SK-N-SH treated with all-trans-retinoic acid at 6 μM for 48 hours (cell line): ENCODE results near the gene ASAP2.

Experiments used
- ATAC-seq: fragments of 200-7000 bp; cut with Tn5 transposase; 3 replicates; pipeline ENCODE4 v1.9.1; 2020; ENCODE audit warnings: mild to moderate bottlenecking, moderate library complexity
- ARNTL ChIP-seq: fragments of 450-650 bp; formaldehyde crosslinking; IDR thresholded peaks from 2 replicates; pipeline ENCODE4 v1.5.0; 2020; ENCODE audit warnings: low read depth, mild to moderate bottlenecking, moderate library complexity, borderline replicate concordance
- BACH2 ChIP-seq: fragments of 250-450 bp; sonication (Bioruptor Pico); IDR thresholded peaks from 2 replicates; pipeline ENCODE4 v1.9.0; 2021; ENCODE audit warnings: mild to moderate bottlenecking, borderline replicate concordance
- ESRRG ChIP-seq: fragments of 250-450 bp; sonication (Bioruptor Pico); IDR thresholded peaks from 2 replicates; pipeline ENCODE4 v1.6.1; 2021; ENCODE audit warnings: mild to moderate bottlenecking
- GLIS3 ChIP-seq: fragments of 250-450 bp; sonication (Bioruptor Pico); IDR thresholded peaks from 2 replicates; pipeline ENCODE4 v1.5.0; 2020; ENCODE audit warnings: mild to moderate bottlenecking, moderate library complexity
- ISL1 ChIP-seq: fragments of 250-450 bp; sonication (Bioruptor Pico); IDR thresholded peaks from 2 replicates; pipeline ENCODE4 v2.1.2; 2022; ENCODE audit warnings: mild to moderate bottlenecking, moderate library complexity
- OSR1 ChIP-seq: fragments of 250-450 bp; sonication (Bioruptor Pico); IDR thresholded peaks from 2 replicates; pipeline ENCODE4 v1.8.0; 2022; ENCODE audit warnings: moderate library complexity, mild to moderate bottlenecking, inconsistent platforms
- PPARA ChIP-seq: fragments of 250-450 bp; sonication (Bioruptor Pico); IDR thresholded peaks from 2 replicates; pipeline ENCODE4 v1.5.0; 2020; ENCODE audit warnings: mild to moderate bottlenecking, borderline replicate concordance
- RARB ChIP-seq: fragments of 250-450 bp; sonication (Bioruptor Pico); IDR thresholded peaks from 2 replicates; pipeline ENCODE4 v1.8.0; 2021; ENCODE audit warnings: mild to moderate bottlenecking, moderate library complexity
- SNAI2 ChIP-seq: fragments of 250-450 bp; sonication (Bioruptor Pico); IDR thresholded peaks from 2 replicates; pipeline ENCODE4 v1.5.0; 2020; ENCODE audit warnings: mild to moderate bottlenecking, moderate library complexity
- TCF4 ChIP-seq: fragments of 250-450 bp; sonication (Bioruptor Pico); IDR thresholded peaks from 2 replicates; pipeline ENCODE4 v1.8.0; 2021; ENCODE audit warnings: mild to moderate bottlenecking, moderate library complexity, borderline replicate concordance
- TOX ChIP-seq: fragments of 250-450 bp; sonication (Bioruptor Pico); IDR thresholded peaks from 2 replicates; pipeline ENCODE4 v1.8.0; 2021; ENCODE audit warnings: mild to moderate bottlenecking, moderate library complexity, borderline replicate concordance
- ZC3H10 ChIP-seq: fragments of 250-450 bp; sonication (Bioruptor Pico); IDR thresholded peaks from 2 replicates; pipeline ENCODE4 v1.5.1; 2021; ENCODE audit warnings: mild to moderate bottlenecking, moderate library complexity
- ZFP3 ChIP-seq: fragments of 250-450 bp; sonication (Bioruptor Pico); IDR thresholded peaks from 2 replicates; pipeline ENCODE4 v1.5.0; 2020; ENCODE audit warnings: mild to moderate bottlenecking, moderate library complexity
- ZFP30 ChIP-seq: fragments of 450-650 bp; formaldehyde crosslinking; IDR thresholded peaks from 2 replicates; pipeline ENCODE4 v1.5.0; 2022; ENCODE audit warnings: mild to moderate bottlenecking, moderate library complexity
- ZNF565 ChIP-seq: fragments of 450-650 bp; formaldehyde crosslinking; conservative IDR thresholded peaks from 2 replicates; pipeline ENCODE4 v1.5.0; 2020; ENCODE audit warnings: low read depth, mild to moderate bottlenecking, moderate library complexity
- ZNF70 ChIP-seq: fragments of 450-650 bp; formaldehyde crosslinking; IDR thresholded peaks from 2 replicates; pipeline ENCODE4 v1.5.0; 2020; ENCODE audit warnings: mild to moderate bottlenecking, moderate library complexity
- ZNF8 ChIP-seq: fragments of 450-650 bp; formaldehyde crosslinking; IDR thresholded peaks from 2 replicates; pipeline ENCODE4 v1.5.0; 2020; ENCODE audit warnings: mild to moderate bottlenecking, moderate library complexity
- TF ChIP-seq, protein P1 (sequence below): fragments of 250-450 bp; sonication (Bioruptor Pico); IDR thresholded peaks from 2 replicates; pipeline ENCODE4 v1.5.1; 2020; ENCODE audit warnings: low read depth, mild to moderate bottlenecking, moderate library complexity
- TF ChIP-seq, protein P2 (sequence below): fragments of 250-450 bp; sonication (Bioruptor Pico); IDR thresholded peaks from 2 replicates; pipeline ENCODE4 v1.8.0; 2021; ENCODE audit warnings: low read depth, mild to moderate bottlenecking, moderate library complexity, borderline replicate concordance
- TF ChIP-seq, protein P3 (sequence below): fragments of 250-450 bp; sonication (Bioruptor Pico); IDR thresholded peaks from 2 replicates; pipeline ENCODE4 v1.5.1; 2021; ENCODE audit warnings: mild to moderate bottlenecking, moderate library complexity

ASAP2 gene

DNA sequence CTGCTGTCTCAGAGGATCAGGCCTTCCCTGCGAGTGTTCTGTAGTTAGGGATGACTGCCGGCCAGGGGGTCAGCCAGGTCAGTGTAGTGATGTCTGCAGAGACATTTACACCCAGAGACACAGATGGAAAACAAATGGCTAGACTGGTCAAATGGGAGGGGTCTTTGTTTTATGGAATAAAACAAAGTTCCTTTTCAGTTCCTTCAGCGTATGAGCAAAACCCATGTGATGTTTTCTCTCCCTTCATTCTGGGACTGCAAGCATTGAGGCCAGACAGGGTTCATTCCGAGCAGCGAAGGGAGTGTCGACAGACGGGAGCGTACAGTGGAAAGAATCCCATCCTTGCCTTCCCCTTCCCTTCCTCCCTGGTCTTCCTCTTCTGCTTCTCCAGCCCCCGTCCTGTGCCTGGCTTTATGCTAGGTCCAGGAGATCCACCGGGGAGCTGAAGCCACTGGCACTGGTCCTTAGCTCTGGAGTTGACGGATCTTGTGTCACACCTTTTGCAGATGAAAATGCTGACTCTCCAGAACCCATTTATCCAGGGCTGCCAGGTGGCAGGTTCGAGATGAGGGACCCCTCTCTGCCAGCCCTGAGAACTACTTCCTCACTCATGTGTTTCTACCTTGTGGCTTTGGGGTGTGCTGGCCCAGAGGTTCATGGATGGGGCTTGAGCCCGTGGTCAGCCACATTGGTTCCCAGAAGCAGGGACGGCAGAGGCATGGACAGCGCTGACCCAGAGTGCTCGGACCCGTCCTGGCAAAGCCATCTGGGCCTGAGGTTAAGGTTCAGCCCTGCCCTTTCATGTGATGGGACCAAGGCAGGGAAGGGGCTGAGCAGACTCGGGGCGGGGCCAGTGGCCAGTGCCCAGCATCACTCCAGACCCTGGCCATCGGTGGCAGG is 192.5 kb downstream of the ASAP2 start:
- no peak for TF ChIP-seq ZNF70 (CRISPR knock-in tag)
- TF ChIP-seq ARNTL (CRISPR knock-in tag): no peak
- TF ChIP-seq, all 23 proteins: peak for 0
- ATAC-seq: no peak; the same call in 2 of the 3 replicates

DNA sequence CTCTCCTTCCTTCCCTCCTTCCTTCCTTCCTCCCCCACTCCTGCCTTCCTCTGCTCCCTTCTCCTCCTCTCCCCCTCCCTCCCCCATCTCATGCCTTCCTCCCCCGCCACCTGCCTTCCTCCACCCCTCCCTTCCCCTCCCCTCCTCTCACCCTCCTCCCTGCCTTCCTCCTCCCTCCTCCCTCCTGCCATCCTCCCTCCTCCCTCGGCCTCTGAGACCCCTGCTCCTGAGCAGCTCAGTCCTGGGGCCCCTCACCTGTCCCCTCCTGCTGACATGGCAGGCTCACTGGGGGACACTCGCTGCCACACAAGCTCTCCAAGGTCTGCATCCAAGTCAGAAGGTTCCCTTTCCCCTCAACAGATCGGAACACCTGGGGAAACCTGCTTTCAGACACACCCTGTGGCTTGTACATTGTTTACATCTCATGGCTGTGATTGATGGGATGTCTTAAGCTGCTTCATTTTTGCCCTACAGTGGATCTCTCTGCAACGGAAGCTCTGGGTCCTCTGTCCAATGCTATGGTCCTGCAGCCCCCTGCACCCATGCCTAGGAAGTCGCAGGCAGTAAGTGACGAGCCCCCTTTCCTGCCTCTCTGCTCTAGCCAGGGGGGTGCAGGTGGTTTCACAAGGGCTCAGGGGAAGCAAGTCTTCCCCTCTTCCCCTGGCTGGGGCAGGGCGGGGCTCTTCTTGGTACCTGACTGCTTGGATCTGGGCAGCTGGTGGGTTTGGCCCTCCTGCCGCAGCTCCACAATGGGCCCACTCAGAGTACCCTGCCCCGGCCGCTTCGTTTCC is 193.9 kb downstream of the ASAP2 start:
- TF ChIP-seq PPARA (CRISPR knock-in tag) (no peak), RARB (CRISPR knock-in tag) (no peak), TCF4 (no peak), GLIS3 (CRISPR knock-in tag) (no peak), ISL1 (CRISPR knock-in tag) (no peak), TOX (CRISPR knock-in tag) (no peak), ZC3H10 (no peak)
- TF ChIP-seq, protein P1, sequence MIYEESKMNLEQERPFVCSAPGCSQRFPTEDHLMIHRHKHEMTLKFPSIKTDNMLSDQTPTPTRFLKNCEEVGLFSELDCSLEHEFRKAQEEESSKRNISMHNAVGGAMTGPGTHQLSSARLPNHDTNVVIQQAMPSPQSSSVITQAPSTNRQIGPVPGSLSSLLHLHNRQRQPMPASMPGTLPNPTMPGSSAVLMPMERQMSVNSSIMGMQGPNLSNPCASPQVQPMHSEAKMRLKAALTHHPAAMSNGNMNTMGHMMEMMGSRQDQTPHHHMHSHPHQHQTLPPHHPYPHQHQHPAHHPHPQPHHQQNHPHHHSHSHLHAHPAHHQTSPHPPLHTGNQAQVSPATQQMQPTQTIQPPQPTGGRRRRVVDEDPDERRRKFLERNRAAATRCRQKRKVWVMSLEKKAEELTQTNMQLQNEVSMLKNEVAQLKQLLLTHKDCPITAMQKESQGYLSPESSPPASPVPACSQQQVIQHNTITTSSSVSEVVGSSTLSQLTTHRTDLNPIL (CRISPR knock-in tag): no peak
- TF ChIP-seq, protein P2, sequence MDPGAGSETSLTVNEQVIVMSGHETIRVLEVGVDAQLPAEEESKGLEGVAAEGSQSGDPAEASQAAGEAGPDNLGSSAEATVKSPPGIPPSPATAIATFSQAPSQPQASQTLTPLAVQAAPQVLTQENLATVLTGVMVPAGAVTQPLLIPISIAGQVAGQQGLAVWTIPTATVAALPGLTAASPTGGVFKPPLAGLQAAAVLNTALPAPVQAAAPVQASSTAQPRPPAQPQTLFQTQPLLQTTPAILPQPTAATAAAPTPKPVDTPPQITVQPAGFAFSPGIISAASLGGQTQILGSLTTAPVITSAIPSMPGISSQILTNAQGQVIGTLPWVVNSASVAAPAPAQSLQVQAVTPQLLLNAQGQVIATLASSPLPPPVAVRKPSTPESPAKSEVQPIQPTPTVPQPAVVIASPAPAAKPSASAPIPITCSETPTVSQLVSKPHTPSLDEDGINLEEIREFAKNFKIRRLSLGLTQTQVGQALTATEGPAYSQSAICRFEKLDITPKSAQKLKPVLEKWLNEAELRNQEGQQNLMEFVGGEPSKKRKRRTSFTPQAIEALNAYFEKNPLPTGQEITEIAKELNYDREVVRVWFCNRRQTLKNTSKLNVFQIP: no peak
- TF ChIP-seq, protein P3, sequence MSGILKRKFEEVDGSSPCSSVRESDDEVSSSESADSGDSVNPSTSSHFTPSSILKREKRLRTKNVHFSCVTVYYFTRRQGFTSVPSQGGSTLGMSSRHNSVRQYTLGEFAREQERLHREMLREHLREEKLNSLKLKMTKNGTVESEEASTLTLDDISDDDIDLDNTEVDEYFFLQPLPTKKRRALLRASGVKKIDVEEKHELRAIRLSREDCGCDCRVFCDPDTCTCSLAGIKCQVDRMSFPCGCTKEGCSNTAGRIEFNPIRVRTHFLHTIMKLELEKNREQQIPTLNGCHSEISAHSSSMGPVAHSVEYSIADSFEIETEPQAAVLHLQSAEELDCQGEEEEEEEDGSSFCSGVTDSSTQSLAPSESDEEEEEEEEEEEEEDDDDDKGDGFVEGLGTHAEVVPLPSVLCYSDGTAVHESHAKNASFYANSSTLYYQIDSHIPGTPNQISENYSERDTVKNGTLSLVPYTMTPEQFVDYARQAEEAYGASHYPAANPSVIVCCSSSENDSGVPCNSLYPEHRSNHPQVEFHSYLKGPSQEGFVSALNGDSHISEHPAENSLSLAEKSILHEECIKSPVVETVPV (CRISPR knock-in tag): no peak
- no peak for ATAC-seq

DNA sequence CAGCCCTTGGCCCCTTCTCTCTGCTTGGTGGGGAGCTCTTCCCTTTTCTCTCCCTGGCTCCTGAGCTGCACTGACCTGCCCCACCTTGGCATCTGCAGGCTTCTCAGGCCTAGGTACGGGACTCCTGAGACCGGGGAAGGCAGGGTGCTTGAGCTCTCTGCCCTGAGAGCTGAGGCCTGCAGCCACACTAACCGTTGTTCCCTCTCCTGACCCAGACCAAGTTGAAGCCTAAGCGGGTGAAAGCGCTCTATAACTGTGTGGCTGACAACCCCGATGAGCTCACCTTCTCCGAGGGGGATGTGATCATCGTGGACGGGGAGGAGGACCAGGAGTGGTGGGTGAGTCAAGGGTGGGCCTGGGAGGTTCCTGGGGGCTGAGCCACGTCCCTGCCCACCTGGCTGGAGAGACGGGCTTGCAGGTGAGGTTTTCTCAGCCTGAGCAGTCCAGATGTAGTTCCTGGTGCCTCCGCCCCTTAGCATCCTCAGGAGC is 194.5 kb downstream of the ASAP2 start:
- ATAC-seq: no peak
- no peak for TF ChIP-seq ZC3H10
- TF ChIP-seq ZFP30 (CRISPR knock-in tag): no peak
- no peak for TF ChIP-seq ZNF8 (CRISPR knock-in tag)
- no peak for TF ChIP-seq ZFP3 (CRISPR knock-in tag)
- no peak for TF ChIP-seq TCF4
- TF ChIP-seq TOX (CRISPR knock-in tag): no peak
- no peak for TF ChIP-seq SNAI2 (CRISPR knock-in tag)

DNA sequence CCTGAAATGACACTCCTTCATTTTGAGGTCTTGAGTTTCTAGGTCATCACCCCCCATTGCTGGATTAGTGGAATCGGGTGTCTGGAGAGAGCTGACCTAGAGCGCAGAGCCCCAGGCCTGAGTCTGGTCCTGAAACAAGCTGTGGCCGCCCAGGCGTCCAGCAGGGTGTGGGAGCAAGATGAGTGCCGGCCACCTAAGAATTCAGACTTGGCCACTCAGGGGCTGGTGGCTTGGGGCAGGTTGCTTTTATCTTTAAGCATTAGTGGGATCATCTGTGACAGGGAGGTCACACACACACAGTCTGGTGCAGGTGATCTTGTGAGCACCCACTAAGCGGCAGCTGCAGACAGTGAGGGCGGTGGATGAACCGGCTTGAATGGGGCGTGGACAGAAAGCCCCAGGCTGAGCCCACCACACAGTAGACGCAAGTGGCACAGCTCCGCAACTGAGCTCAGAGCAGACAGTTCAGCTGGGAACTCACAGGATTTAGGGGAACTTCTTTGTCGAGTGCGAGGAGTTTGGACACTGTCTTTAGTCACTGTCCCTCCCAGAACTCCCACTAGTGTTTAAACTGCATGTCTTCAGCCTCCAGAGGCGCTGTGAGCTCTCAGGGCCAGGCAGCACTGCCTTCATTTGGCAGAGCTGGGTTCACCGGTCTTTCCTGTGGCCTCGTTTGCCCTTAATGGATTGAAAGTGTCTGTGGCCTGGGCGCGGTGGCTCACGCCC is 195.2 kb downstream of the ASAP2 start:
- no peak for ATAC-seq
- TF ChIP-seq BACH2 (CRISPR knock-in tag): no peak
- TF ChIP-seq ZFP30 (CRISPR knock-in tag): no peak
- no peak for TF ChIP-seq TOX (CRISPR knock-in tag)
- TF ChIP-seq, protein P3 (CRISPR knock-in tag): no peak
- TF ChIP-seq RARB (CRISPR knock-in tag): no peak
- no peak for TF ChIP-seq GLIS3 (CRISPR knock-in tag)
- no peak for TF ChIP-seq OSR1 (CRISPR knock-in tag)
- no peak for TF ChIP-seq PPARA (CRISPR knock-in tag)
- TF ChIP-seq, protein P2: no peak
- TF ChIP-seq ZNF565 (CRISPR knock-in tag): no peak
- TF ChIP-seq ESRRG (CRISPR knock-in tag): no peak
- no peak for TF ChIP-seq SNAI2 (CRISPR knock-in tag)
- TF ChIP-seq, protein P1 (CRISPR knock-in tag): no peak
